Measurements from ENCODE around the gene CCDC30. TPM values are rescaled to one million over a fixed set of nuclear protein-coding genes. Genes with fewer than 3 reads are reported as not detected.
"Not testable (repeated sequence)": the region's sequence is repeated elsewhere in the genome, so short reads cannot be mapped to it uniquely, and the experiment has no call there.

CCDC30 gene
- total and polyA plus RNA-seq, 9 of the 15 experiments (the other 6 are each of a cell fraction or from before 2014, with no cell fraction given): 0.05 to 0.91 (median 0.24) TPM

- H3K4me2 ChIP-seq (ENCODE audit: insufficient read depth, low read length); H2AFZ ChIP-seq (ENCODE audit: low read depth, low read length); BruUV-seq (replicated peaks); CTCF ChIA-PET (ENCODE audit: low intra/inter-chr PET ratio); in situ Hi-C loops (cut with MboI); FAIRE-seq; DNase-seq (ENCODE audit: extremely low read depth in 1 of 4, low spot score in 3 of 4); H3K9me1 ChIP-seq (ENCODE audit: control insufficient read depth, insufficient read depth, low read length); H3K9me3 ChIP-seq (replicated peaks; ENCODE audit: control insufficient read depth, insufficient read depth, low read depth, low read length); H3K27me3 ChIP-seq (ENCODE audit: control insufficient read depth in 2 of 2, insufficient read depth in 2 of 2, low read length in 2 of 2); TF ChIP-seq CEBPG, NR2C2 (CRISPR knock-in tag; IDR thresholded peaks at IDR 0.05): not testable (repeated sequence)
- peak overlapping the region; percentile 77 for H3K4me3 ChIP-seq
- H3K79me2 ChIP-seq (ENCODE audit: control insufficient read depth, insufficient read depth, low read length): peaks cover 76% of the 10 kb centered on the region
- peak overlapping the region; percentile 97 to 99; a peak in 3 of 4 replicates for H3K9ac ChIP-seq (ENCODE audit: insufficient read depth in 1 of 2, low read depth in 2 of 2, low read length in 2 of 2)
- POLR2A ChIA-PET: interaction anchor here (0.6 to 8.0 kb wide), 26 partner anchors 9 to 750 kb away, joined by 3 to 72 read pairs (median 4); partner anchors contain the start of genes CLDN19 and PPIH
- peak overlapping the region; percentile 95 for H3K27ac ChIP-seq (ENCODE audit: extremely low read depth, low read depth, low read length)
- H3K36me3 ChIP-seq (ENCODE audit: control insufficient read depth, insufficient read depth, low read length): peaks cover 52% of the 10 kb centered on the region
- H4K20me1 ChIP-seq (replicated peaks; ENCODE audit: control insufficient read depth, insufficient read depth, low read length): peaks cover 41% of the 10 kb centered on the region
- ATAC-seq: peak; percentile 7
- H3K4me1 ChIP-seq (replicated peaks in 1 of 2; ENCODE audit: control insufficient read depth in 2 of 2, insufficient read depth in 2 of 2, low read length in 2 of 2): peaks cover 7 to 32% of the 10 kb centered on the region in 2 experiments
- intact Hi-C loops (cut with micrococcal nuclease): loop anchor here (1.0 to 10.0 kb wide), 3 partner anchors 24 to 252 kb away; partner anchors contain the start of genes C1orf50, P3H1 and PPIH
- WGBS (ENCODE audit: insufficient coverage, low coverage, missing lambda C conversion rate): 0% methylated on average over 13 of the region's 33 CpGs
- 0 out of 2 replicates have a peak, but pooled peaks have one; percentile 5 for TF ChIP-seq ELF1 (tag; IDR thresholded peaks at IDR 0.05)
- TF ChIP-seq TBP (optimal IDR thresholded peaks at IDR 0.05; ENCODE audit: low read depth, low read length): peak; percentile 22
- 0 out of 4 replicates have a peak, but pooled peaks of 1 of the 2 experiments have one; percentile 25 for TF ChIP-seq CEBPG (tag; conservative IDR thresholded peaks at IDR 0.05 in 1 of 2, IDR thresholded peaks at IDR 0.05 in 1 of 2)
- peak in 1 of 3 experiments; percentile 5 for TF ChIP-seq YY1 (IDR thresholded peaks at IDR 0.05; ENCODE audit: borderline replicate concordance in 1 of 3, control insufficient read depth in 1 of 3, extremely low read depth in 1 of 3, insufficient read depth in 3 of 3, insufficient read length in 1 of 3, insufficient replicate concordance in 2 of 3, low read depth in 1 of 3, low read length in 2 of 3)
- TF ChIP-seq TAF1 (IDR thresholded peaks at IDR 0.05; ENCODE audit: control insufficient read depth, extremely low read depth, insufficient read depth, low read length, severe bottlenecking): peak; percentile 39
- TF ChIP-seq NR2C2 (tag; IDR thresholded peaks at IDR 0.05): peak; percentile 60; the same call in 1 of the 2 replicates
- 0 out of 2 replicates have a peak, but pooled peaks have one; percentile 69 for TF ChIP-seq ZNF740 (CRISPR knock-in tag; IDR thresholded peaks at IDR 0.05)
- TF ChIP-seq ZNF740 (tag; IDR thresholded peaks at IDR 0.05): peak in 1 of 2 experiments; percentile 83; a peak in 1 of 4 replicates
- peak in 1 of 2 experiments; percentile 96; a peak in 2 of 4 replicates for TF ChIP-seq ZNF639 (CRISPR knock-in tag; conservative IDR thresholded peaks at IDR 0.05 in 1 of 2, IDR thresholded peaks at IDR 0.05 in 1 of 2)
- TF ChIP-seq, protein P1, sequence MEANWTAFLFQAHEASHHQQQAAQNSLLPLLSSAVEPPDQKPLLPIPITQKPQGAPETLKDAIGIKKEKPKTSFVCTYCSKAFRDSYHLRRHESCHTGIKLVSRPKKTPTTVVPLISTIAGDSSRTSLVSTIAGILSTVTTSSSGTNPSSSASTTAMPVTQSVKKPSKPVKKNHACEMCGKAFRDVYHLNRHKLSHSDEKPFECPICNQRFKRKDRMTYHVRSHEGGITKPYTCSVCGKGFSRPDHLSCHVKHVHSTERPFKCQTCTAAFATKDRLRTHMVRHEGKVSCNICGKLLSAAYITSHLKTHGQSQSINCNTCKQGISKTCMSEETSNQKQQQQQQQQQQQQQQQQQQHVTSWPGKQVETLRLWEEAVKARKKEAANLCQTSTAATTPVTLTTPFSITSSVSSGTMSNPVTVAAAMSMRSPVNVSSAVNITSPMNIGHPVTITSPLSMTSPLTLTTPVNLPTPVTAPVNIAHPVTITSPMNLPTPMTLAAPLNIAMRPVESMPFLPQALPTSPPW (CRISPR knock-in tag; IDR thresholded peaks at IDR 0.05): peak; percentile 99
- peak; percentile 45; the same call in 1 of the 2 replicates for TF ChIP-seq HNRNPL (IDR thresholded peaks at IDR 0.05; ENCODE audit: low read depth, low read length)
- 0 out of 2 replicates have a peak, but pooled peaks have one; percentile 2 for TF ChIP-seq ZNF197 (CRISPR knock-in tag; IDR thresholded peaks at IDR 0.05; ENCODE audit: low read depth)
- TF ChIP-seq PHF8 (IDR thresholded peaks at IDR 0.05; ENCODE audit: borderline replicate concordance, low read length): peak; percentile 44; the same call in 1 of the 2 replicates
- peak; percentile 34 for TF ChIP-seq FIP1L1 (IDR thresholded peaks at IDR 0.05; ENCODE audit: low read depth, low read length, poor library complexity, severe bottlenecking)
Measured at GRCh38 chr1:42682484-42682738, 219.3 kb downstream of the CCDC30 start.
